Thyroid gland (tissue), 4 donors: Measurements from ENCODE around the gene MDM2.
"Not testable (repeated sequence)": the region's sequence is repeated elsewhere in the genome, so short reads cannot be mapped to it uniquely, and the experiment has no call there.

Experiments
- POLR2A ChIP-seq, 2 donors: fragments of 450-650 bp; IDR thresholded peaks; one replicate each; pipeline ENCODE4 v1.6.1; 2017; ENCODE audit warnings: antibody characterized with exemption in 2 of 2, mild to moderate bottlenecking in 2 of 2, moderate library complexity in 1 of 2
- TF ChIP-seq, protein P1 (sequence below), 6 experiments: fragments of 200-600 bp in 3 of 6; fragments of 450-650 bp in 3 of 6; sonication (generic) in 3 of 6; IDR thresholded peaks; one replicate each; pipeline ENCODE4 v1.5.1; 2016 to 2019; ENCODE audit warnings: antibody characterized with exemption in 6 of 6, mild to moderate bottlenecking in 2 of 6, inconsistent platforms in 1 of 6, moderate library complexity in 1 of 6

DNA sequence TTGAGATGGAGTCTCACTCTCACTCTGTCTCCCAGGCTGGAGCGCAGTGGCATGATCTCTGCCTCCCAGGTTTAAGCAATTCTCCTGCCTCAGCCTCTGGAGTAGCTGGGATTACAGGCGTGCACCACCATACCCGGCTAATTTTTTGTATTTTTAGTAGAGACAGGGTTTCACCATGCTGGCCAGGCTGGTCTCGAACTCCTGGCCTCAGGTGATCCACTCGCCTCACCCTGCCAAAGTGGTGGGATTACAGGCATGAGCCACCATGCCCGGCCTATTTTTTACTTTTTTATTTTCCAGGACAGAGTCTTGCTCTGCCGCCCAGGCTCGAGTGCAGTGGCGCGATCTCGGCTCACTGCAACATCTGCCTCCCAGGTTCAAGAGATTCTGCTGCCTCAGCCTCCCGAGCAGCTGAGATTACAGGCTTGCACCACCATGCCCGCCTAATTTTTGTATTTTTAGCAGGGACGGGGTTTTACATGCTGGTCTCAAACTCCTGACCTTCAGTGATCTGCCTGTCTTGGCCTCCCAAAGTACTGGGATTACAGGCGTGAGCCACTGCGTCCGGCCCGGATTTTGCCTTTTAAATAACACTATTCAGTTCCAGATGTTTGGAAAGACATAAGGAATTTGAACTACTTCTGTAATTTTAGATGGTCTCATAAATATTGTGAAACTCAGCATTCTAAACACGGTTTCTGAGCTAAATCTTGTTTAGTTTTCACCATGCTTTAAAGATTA lies 4.9 kb upstream of the MDM2 start:
- TF ChIP-seq, protein P1, sequence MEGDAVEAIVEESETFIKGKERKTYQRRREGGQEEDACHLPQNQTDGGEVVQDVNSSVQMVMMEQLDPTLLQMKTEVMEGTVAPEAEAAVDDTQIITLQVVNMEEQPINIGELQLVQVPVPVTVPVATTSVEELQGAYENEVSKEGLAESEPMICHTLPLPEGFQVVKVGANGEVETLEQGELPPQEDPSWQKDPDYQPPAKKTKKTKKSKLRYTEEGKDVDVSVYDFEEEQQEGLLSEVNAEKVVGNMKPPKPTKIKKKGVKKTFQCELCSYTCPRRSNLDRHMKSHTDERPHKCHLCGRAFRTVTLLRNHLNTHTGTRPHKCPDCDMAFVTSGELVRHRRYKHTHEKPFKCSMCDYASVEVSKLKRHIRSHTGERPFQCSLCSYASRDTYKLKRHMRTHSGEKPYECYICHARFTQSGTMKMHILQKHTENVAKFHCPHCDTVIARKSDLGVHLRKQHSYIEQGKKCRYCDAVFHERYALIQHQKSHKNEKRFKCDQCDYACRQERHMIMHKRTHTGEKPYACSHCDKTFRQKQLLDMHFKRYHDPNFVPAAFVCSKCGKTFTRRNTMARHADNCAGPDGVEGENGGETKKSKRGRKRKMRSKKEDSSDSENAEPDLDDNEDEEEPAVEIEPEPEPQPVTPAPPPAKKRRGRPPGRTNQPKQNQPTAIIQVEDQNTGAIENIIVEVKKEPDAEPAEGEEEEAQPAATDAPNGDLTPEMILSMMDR (IDR thresholded peaks at IDR 0.05): not testable (repeated sequence)
- not testable (repeated sequence) for TF ChIP-seq POLR2A (IDR thresholded peaks at IDR 0.05)
